ENCODE results near the gene SLC9B2.
"Not testable (repeated sequence)": the region's sequence is repeated elsewhere in the genome, so short reads cannot be mapped to it uniquely, and the experiment has no call there.

The SLC9B2 gene

DNA sequence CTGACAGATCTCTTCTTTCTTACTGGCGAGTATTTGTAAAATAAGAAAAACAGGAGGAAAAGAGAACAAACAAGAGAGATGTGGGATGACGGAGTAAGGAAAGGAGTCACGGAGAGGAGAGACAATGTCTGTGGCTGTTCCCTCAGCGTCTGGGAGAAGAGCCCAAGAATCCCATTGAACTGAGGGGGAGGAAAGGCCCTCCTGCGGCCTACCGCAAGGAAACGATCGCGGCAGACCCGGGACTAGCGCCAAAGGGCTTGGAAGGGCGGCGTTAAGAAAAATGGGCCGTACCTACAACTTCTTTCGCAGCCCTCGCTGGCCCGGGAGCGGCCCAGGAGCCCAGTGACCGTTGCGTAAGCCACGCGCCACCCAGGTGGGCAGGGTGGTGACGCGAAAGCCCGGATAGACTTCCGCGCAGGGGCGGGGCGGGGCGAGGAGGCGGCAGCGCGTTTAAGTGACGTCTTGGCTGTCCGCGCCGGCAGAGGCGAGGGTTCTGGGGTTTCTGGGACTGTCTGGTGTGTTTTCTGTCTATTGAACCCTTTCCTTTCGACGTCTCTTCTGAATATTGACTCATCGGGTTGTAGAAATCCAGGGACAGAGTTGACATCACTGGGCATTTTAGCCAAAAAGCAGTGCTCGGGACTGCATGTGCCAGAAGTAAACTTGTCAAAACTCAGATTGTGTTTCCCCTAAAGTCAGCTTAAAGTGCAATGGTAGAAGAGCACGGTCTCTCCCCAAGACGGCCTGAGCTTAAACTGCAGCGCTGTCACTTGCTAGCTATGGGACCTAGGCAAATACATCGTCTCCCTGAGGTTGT, 57.0 kb downstream of the SLC9B2 start, which contains the start of gene SLC9B1:
Gene SLC9B1 (minus strand): TSS at position 398 of the 817 bp plus-strand sequence. CDS start 27,994 bp downstream, outside the sequence.
- DNase-seq (ENCODE audit: low read depth in 2 of 2), result peak; percentile 69 to 84

DNA sequence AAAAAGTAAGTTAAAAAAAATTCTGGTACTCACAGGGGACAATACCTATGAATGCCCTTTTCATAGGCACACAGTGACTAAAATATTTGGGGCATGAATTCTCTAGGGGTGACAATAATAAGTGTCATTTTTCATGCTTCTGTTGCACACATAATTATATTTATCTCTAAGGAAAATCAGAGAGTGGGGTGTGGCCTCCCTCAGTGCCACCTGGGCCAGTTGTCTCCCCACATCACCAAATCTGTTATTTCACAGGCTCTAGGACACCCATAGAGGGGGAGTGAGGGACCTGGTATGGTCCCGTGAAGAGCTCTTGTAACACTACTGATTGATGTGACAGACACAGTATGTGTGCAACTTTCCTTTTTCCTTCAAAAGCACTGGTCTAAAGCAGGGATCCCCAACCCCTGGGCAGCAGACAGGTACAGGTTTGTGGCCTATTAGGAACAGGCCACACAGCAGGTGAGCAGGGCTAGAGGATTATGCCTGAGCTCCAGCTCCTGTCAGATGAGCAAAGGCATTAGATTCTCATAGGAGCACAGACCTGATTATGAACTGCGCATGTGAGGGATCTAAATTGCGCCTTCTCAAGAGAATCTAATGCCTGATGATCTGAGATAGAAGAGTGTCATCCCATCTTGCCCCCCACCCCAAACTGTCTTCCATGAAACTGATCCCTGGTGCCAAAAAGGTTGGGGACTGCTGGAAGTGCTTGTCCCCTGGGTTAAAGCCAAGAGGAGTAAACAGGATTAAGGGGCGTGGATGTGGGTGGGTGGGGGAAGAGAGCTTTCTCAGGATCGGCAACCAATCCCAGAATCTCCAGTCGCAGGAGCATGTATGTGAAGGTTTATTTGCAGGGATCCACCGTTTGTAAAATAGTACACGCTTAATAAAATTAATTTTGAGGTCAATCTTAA, 57.9 kb downstream of the SLC9B2 start:
- DNase-seq (ENCODE audit: low read depth in 2 of 2), result no peak

DNA sequence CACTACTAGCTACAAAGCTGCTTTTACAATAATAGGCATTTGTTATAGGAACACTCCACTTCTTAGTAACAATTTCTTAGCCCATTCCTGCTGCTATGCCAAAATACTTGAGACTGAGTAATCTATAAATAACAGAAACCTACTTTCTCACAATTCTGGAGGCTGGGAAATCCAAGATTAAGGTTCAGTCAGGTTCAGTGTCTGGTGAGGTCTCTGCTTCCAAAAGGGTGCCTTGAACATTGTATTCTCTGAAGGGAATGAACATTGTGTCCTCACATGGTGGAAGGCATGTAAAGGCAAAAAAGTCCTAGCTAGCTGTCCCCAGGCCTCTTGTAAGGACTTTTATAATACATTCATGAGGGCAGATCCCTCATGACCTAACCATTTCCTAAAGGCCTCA, 64.0 kb downstream of the SLC9B2 start:
- DNase-seq (ENCODE audit: low read depth in 2 of 2), result no peak

DNA sequence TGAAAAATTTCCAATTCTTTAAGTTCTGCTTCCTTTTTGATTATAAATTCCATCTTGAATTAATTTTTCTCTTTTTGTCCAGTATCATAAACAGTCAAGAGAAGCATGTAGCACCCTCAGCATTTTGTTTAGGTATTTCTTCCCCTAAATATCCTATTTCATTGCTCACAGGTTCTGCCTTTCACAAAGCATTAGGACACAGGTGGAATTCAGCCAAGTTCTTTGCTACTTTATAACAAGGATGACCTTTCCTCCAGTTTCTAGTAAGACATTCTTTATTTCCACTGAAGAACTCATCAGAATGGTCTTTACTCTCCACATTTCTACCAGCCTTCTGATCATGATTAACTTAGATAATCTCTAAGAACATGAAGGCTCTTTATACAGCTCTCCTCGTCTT, 64.5 kb downstream of the SLC9B2 start:
- DNase-seq (ENCODE audit: low read depth in 2 of 2), result no peak

DNA sequence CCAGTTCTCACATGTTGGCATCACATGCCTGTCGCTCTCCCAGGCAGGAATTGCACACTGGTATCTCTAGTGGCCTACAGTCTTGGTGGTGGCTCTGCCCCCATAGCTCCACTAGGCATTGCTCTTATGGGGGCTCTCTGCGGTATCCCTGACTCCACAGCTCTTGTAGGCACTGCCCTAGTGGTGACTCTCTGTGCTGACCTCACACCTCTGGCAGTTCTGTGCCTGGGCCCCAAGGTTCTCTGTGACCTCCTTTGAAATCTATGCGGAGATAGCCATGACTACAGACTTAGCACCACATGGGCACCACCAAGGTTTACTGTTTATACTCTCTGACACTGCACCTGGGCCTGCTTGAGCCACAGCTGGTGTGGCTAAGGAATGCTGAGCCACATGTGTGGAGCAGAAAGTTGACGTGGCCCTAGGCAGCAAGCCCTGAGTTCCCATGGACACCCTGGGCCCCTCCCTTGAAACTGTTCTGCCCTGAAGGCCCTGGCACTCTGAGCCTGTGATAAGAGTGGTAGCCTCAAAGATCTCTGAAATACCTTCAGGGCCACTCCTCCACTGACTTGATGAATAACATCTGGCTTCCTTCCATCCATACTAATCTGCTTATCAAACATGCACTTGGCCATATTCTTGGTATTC, 65.1 kb downstream of the SLC9B2 start:
- DNase-seq (ENCODE audit: low read depth in 2 of 2), result no peak

DNA sequence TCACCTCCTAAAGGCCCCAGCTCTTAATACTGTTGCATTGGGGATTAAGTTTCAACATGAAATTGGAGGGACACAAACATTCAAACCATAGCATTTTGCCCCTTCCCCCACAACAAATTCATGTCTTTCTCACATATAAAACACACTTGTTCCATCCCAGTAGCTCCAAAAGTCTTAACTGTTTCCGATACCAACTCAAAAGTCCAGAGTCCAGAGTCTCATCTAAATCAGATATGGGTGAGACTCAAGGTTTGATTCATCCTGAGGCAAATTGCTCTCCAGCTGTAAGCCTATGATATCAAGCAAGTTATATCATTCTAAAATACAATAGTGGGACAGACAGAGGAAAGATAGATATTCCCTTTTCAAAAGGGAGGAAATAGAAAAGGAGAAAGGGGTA, 65.8 kb downstream of the SLC9B2 start:
- DNase-seq (ENCODE audit: low read depth in 2 of 2), result no peak

DNA sequence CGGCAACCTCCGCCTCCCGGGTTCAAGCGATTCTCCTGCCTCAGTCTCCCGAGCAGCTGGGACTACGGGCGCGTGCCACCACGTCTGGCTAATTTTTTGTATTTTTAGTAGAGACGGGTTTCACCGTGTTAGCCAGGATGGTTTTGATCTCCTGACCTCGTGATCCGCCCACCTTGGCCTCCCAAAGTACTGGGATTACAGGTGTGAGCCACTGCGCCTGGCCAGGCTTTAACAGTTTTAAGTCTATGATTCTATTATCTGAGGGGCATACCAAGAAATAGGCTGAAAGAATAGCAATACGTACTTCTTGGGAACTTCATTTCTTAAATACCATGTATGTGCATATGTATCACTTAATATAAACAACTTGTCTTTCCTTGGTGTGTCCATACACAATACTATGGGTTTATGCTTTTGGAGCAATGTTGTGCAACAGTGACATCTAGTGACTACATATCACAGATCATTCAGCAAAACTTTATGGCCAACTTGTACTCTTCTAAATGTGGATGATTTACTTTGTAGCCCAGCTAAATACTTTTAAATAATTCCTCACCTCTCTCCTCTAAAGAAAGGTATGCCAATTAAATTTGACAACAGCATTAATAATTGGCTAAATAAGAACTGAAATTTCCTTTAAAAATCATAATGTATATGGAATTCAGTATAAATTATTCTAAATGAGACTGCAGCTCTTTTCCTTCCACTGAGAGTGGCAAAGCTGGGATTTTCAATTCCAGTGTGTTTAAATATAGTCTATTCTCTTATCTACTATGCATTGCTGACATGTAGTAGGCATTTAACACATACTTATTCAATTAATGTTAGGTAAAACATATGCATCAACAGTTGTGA, 67.5 kb downstream of the SLC9B2 start:
- DNase-seq (ENCODE audit: low read depth in 2 of 2), result no peak

DNA sequence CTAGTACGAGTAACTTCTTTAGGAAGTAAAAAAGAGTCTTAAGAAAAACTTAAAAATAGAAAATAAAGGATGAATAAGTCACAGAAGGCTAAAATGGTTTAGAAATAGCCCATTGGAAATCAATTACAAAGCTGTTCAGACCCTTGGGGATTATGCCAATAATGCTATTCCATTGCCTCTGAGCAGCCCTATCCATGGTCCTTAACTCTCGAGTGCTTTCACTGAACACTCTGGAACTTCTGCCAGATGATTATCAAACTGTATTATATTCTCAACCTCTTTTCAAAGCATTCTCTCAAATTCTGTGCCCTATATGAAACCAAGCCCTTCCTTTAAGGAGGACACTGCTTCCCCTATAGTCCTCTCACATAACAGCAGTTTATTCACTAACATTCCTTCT, 74.0 kb downstream of the SLC9B2 start:
- no peak for DNase-seq (ENCODE audit: low read depth in 2 of 2)

DNA sequence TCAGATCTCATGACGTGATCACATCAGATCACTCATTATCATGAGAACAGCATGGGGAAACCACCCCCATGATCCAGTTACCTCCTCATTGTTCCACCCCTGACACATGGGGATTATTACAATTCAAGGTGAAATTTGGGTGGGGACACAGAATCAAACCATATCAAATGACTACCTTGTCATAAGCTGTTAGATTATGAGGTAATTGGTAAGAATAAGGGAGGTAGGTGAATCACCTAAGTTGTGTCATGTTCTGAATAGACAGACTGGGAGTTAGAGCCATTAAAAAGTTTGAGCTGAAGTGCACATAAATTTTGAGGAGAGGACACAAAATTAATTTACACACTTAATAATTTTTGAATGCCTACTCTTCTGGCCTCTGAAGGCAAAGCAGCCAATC, 81.8 kb downstream of the SLC9B2 start:
- no peak for DNase-seq (ENCODE audit: low read depth in 2 of 2)

DNA sequence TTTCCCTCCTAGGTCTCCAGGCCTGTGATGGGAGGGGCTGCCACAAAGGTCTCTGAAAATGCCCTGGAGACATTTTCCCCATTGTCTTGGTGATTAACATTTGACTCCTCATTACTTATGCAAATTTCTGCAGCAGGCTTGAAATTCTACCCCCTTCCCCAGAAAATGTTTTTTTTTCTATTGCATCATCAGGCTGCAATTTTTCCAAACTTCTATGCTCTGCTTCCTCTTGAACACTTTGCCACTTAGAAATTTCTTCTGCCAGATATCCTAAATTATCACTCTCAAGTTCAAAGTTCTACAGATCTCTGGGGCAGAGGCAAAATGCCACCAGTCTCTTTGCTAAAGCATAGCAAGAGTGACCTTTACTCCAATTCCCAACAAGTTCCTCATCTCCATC, 82.6 kb downstream of the SLC9B2 start:
- DNase-seq (ENCODE audit: low read depth in 2 of 2), result not testable (repeated sequence)

DNA sequence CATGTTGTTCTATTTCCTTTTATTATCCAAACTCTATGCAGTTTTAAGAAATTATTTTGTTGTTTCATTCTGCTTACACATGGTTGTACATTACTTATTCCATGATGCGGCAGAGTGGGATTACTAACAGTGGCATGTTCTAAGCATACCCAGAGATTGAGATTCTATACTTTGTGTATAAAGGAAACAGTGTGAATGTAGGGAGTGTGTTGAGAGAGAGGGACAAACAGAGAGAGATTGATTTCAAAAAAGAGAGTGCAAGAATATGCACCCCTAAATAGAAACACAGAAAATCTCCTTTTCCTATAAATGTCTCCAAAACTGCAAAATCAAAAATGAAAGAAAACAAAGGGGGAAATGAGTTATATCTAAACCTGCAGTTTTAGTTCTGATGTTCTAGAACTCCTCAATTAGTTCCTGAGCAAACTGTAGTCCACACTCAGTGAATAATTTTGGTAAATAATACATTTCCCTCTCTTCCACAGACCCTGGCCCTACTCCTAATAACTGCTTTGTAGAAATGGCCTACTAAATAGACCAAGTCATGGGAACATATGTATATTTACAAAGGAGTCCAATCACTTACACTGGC, 88.0 kb downstream of the SLC9B2 start:
- DNase-seq (ENCODE audit: low read depth in 2 of 2), result no peak

DNA sequence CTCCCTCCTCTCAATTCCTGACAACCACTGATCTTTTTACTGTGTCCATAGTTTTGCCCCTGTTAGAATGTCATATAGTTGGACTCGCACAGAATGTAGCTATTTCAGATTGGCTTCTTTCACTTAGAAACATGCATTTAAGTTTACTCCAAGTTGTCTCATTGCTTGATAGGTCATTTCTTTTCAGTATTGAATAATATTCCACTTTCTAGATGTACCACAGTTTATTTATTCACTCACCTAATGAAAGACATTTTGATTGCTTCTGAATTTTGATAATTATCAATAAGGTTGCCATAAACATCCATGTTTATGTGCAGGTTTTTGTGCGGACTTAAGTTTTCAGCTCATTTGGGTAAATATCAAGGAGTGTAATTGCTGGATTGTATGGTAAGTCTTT, 95.6 kb downstream of the SLC9B2 start:
- no peak for DNase-seq (ENCODE audit: low read depth in 2 of 2)

Measured in stimulated activated CD4-positive, alpha-beta T cell treated with anti-CD3 and anti-CD28 coated beads, Interleukin-1b, Interleukin-23, amount 100 ng/mL, for 1 hour (primary cell).